Left forelimb (tissue), 1 donor: ENCODE data around the gene CDH15.
"Not testable (repeated sequence)": the region's sequence is repeated elsewhere in the genome, so short reads cannot be mapped to it uniquely, and the experiment has no call there.

Source experiments
- DNase-seq: peaks from one replicate; pipeline ENCODE4 v3.0.0-alpha.2; 2018; ENCODE audit warnings: low spot score

The CDH15 gene

GRCh38 chr16:89155851-89156739, 15.5 kb upstream of the CDH15 start:
- DNase-seq: no peak

- DNase-seq: no peak
These were observed 14.6 kb upstream of the CDH15 start for GRCh38 chr16:89156740-89157645.

GRCh38 chr16:89157778-89158177, 13.8 kb upstream of the CDH15 start:
- no peak for DNase-seq

- no peak for DNase-seq
These were observed 12.3 kb upstream of the CDH15 start for GRCh38 chr16:89159066-89159849.

- no peak for DNase-seq
These were observed 11.6 kb upstream of the CDH15 start for GRCh38 chr16:89159850-89160354.

GRCh38 chr16:89160977-89161701, 10.4 kb upstream of the CDH15 start:
- DNase-seq: no peak

GRCh38 chr16:89161763-89162713, 9.5 kb upstream of the CDH15 start:
- DNase-seq: no peak

- no peak for DNase-seq
These were observed 8.3 kb upstream of the CDH15 start for GRCh38 chr16:89163297-89163696.

GRCh38 chr16:89164436-89164835, 7.1 kb upstream of the CDH15 start:
- DNase-seq: no peak

- no peak for DNase-seq
These were observed 6.5 kb upstream of the CDH15 start for GRCh38 chr16:89164847-89165680.

GRCh38 chr16:89165681-89165979, 5.9 kb upstream of the CDH15 start:
- not testable (repeated sequence) for DNase-seq

GRCh38 chr16:89166696-89167424, 4.7 kb upstream of the CDH15 start:
- DNase-seq: no peak

GRCh38 chr16:89167425-89167941, 4.1 kb upstream of the CDH15 start:
- DNase-seq: peak; percentile 88

GRCh38 chr16:89168381-89169189, 3.0 kb upstream of the CDH15 start:
- no peak for DNase-seq

- no peak for DNase-seq
These were observed 1.8 kb upstream of the CDH15 start for GRCh38 chr16:89169778-89170177.

- DNase-seq: no peak
These were observed 967 bp upstream of the CDH15 start for GRCh38 chr16:89170346-89171215.

GRCh38 chr16:89172171-89172527, 601 bp downstream of the CDH15 start:
- no peak for DNase-seq
